Spinal cord (tissue), 10 donors: ENCODE data around the gene KLHL1. TPM values are rescaled to one million over a fixed set of nuclear protein-coding genes. Genes with fewer than 3 reads are reported as not detected.

Experiments used
- DNase-seq, 6 donors: peaks; one replicate each; pipeline versions ENCODE4 v3.0.0 to v3.0.0-alpha.2; 2013 to 2015; ENCODE audit warnings: low spot score in 6 of 6, low read depth in 4 of 6
- H3K27ac ChIP-seq: one replicate; pipeline ENCODE4 v1.5.1; 2013; ENCODE audit warnings: low read depth, low read length, control low read depth
- H3K27me3 ChIP-seq: one replicate; pipeline ENCODE4 v1.6.1; 2013; ENCODE audit warnings: low read length; ENCODE audit not compliant: control insufficient read depth, insufficient read depth
- H3K36me3 ChIP-seq: one replicate; pipeline ENCODE4 v1.6.1; 2013; ENCODE audit warnings: low read length; ENCODE audit not compliant: control insufficient read depth, insufficient read depth
- H3K4me1 ChIP-seq: one replicate; pipeline ENCODE4 v1.6.1; 2013; ENCODE audit warnings: low read length; ENCODE audit not compliant: control insufficient read depth, insufficient read depth
- H3K4me3 ChIP-seq: one replicate; pipeline ENCODE4 v1.5.1; 2013; ENCODE audit warnings: low read depth, low read length, control low read depth
- H3K9me3 ChIP-seq: one replicate; pipeline ENCODE4 v1.6.1; 2013; ENCODE audit warnings: low read length; ENCODE audit not compliant: control insufficient read depth, insufficient read depth
- WGBS: methylation state at CpG from one replicate; pipeline ENCODE4 v1.1.5; 2013; ENCODE audit warnings: missing lambda C conversion rate; ENCODE audit not compliant: insufficient coverage; 5-methylcytosine and 5-hydroxymethylcytosine counted together
- polyA plus RNA-seq, 2 donors: library from polyadenylated mRNA; unstranded; fragments of 120-200 nt; gene quantifications; one replicate each; pipeline ENCODE4 v1.2.1, GENCODE V29; 2013; ENCODE audit not compliant: insufficient read length in 2 of 2
- total RNA-seq, 2 donors: library from RNA; depleted of rRNA in 1 of 2; stranded (reverse); fragments of 120-200 nt in 1 of 2; fragments of >200 nt in 1 of 2; gene quantifications; one replicate each; pipeline versions ENCODE4 v1.2.3 to v1.2.4, GENCODE V29; 2013 to 2014
- donor health status: healthy.

KLHL1 gene
- total and polyA plus RNA-seq, 4 donors = 7.5 to 21.0 (median 9.2) TPM

GRCh38 chr13:69928262-69928661, 180.0 kb downstream of the KLHL1 start:
- Histone ChIP-seq H3K27me3 (no peaks in the 10 kb centered on the region), H3K4me3 (no peak overlapping the region), H3K4me1 (no peaks in the 10 kb centered on the region), H3K27ac (no peak overlapping the region), H3K36me3 (no peaks in the 10 kb centered on the region), H3K9me3 (no peaks in the 10 kb centered on the region)
- DNase-seq = no peak
- WGBS = 94% methylated on average over 3 of the region's 4 CpGs

GRCh38 chr13:69921156-69921555, 187.1 kb downstream of the KLHL1 start:
- H3K27ac ChIP-seq = no peak overlapping the region
- no peaks in the 10 kb centered on the region for H3K4me1 ChIP-seq

GRCh38 chr13:69912630-69913029, 195.6 kb downstream of the KLHL1 start:
- no peaks in the 10 kb centered on the region for H3K36me3 ChIP-seq
- no peak overlapping the region for H3K27ac ChIP-seq
- H3K4me1 ChIP-seq = no peaks in the 10 kb centered on the region
- peaks cover 2% of the 10 kb centered on the region for H3K9me3 ChIP-seq
- no peak for DNase-seq
- 42% methylated on average over 2 of the region's 2 CpGs for WGBS
- H3K27me3 ChIP-seq = no peaks in the 10 kb centered on the region
- no peak overlapping the region for H3K4me3 ChIP-seq

More at GRCh38 chr13:69921156-69921555, 187.1 kb downstream of the KLHL1 start:
- no peak overlapping the region for H3K4me3 ChIP-seq
- WGBS = no CpG with 5 or more reads among the region's 2 CpGs
- no peaks in the 10 kb centered on the region for H3K36me3 ChIP-seq
- DNase-seq = peak in 1 of 6 donors; percentile 81
- peaks cover 2% of the 10 kb centered on the region for H3K9me3 ChIP-seq
- H3K27me3 ChIP-seq = no peaks in the 10 kb centered on the region

- Histone ChIP-seq H3K9me3 (no peaks in the 10 kb centered on the region), H3K27ac (no peak overlapping the region), H3K36me3 (no peaks in the 10 kb centered on the region), H3K4me3 (no peak overlapping the region), H3K27me3 (no peaks in the 10 kb centered on the region), H3K4me1 (no peaks in the 10 kb centered on the region)
- DNase-seq = no peak
Observed at GRCh38 chr13:69910800-69911199, 197.5 kb downstream of the KLHL1 start.

- Histone ChIP-seq H3K9me3 (no peaks in the 10 kb centered on the region), H3K4me3 (no peak overlapping the region), H3K27ac (no peak overlapping the region), H3K4me1 (no peaks in the 10 kb centered on the region), H3K27me3 (no peaks in the 10 kb centered on the region), H3K36me3 (no peaks in the 10 kb centered on the region)
- DNase-seq = no peak
Observed at GRCh38 chr13:69904784-69905183, 203.5 kb downstream of the KLHL1 start.

GRCh38 chr13:69903081-69903480, 205.2 kb downstream of the KLHL1 start:
- H3K4me1 ChIP-seq = no peaks in the 10 kb centered on the region
- DNase-seq = no peak
- H3K27me3 ChIP-seq = no peaks in the 10 kb centered on the region
- WGBS = 85% methylated on average over 2 of the region's 2 CpGs
- H3K4me3 ChIP-seq = no peak overlapping the region
- no peaks in the 10 kb centered on the region for H3K36me3 ChIP-seq
- no peak overlapping the region for H3K27ac ChIP-seq
- H3K9me3 ChIP-seq = no peaks in the 10 kb centered on the region

- H3K9me3 ChIP-seq = no peaks in the 10 kb centered on the region
- H3K27me3 ChIP-seq = no peaks in the 10 kb centered on the region
- no peaks in the 10 kb centered on the region for H3K36me3 ChIP-seq
- H3K4me1 ChIP-seq = no peaks in the 10 kb centered on the region
- H3K27ac ChIP-seq = no peak overlapping the region
- H3K4me3 ChIP-seq = no peak overlapping the region
- no CpG with 5 or more reads among the region's 1 CpG for WGBS
- no peak for DNase-seq
Observed at GRCh38 chr13:69882451-69882850, 225.8 kb downstream of the KLHL1 start.

GRCh38 chr13:69879936-69880335, 228.3 kb downstream of the KLHL1 start:
- Histone ChIP-seq H3K9me3 (no peaks in the 10 kb centered on the region), H3K36me3 (no peaks in the 10 kb centered on the region), H3K4me3 (no peak overlapping the region), H3K4me1 (no peaks in the 10 kb centered on the region), H3K27me3 (no peaks in the 10 kb centered on the region), H3K27ac (no peak overlapping the region)
- DNase-seq = no peak
- no CpG with 5 or more reads among the region's 1 CpG for WGBS

GRCh38 chr13:69872321-69873047, 235.8 kb downstream of the KLHL1 start:
- H3K27me3 ChIP-seq = no peaks in the 10 kb centered on the region
- WGBS = 100% methylated on average over 1 of the region's 4 CpGs
- no peak for DNase-seq
- H3K4me1 ChIP-seq = no peaks in the 10 kb centered on the region
- no peaks in the 10 kb centered on the region for H3K36me3 ChIP-seq
- no peaks in the 10 kb centered on the region for H3K9me3 ChIP-seq
- no peak overlapping the region for H3K27ac ChIP-seq
- H3K4me3 ChIP-seq = no peak overlapping the region

GRCh38 chr13:69866555-69866954, 241.7 kb downstream of the KLHL1 start:
- no peaks in the 10 kb centered on the region for H3K36me3 ChIP-seq
- no peaks in the 10 kb centered on the region for H3K9me3 ChIP-seq
- DNase-seq = peak in 1 of 6 donors; percentile 8
- H3K4me3 ChIP-seq = no peak overlapping the region
- no peaks in the 10 kb centered on the region for H3K27me3 ChIP-seq
- H3K27ac ChIP-seq = no peak overlapping the region
- no CpG with 5 or more reads among the region's 4 CpGs for WGBS
- H3K4me1 ChIP-seq = no peaks in the 10 kb centered on the region
